CD14-positive monocyte (primary cell): Measurements from ENCODE around the gene KIF5C. TPM values are rescaled to one million over a fixed set of nuclear protein-coding genes. Genes with fewer than 3 reads are reported as not detected.

Experiments used
- DNase-seq, 3 donors: peaks; one replicate each; pipeline ENCODE4 v3.0.0-alpha.2; 2011 to 2022
- H2AFZ ChIP-seq: 2 replicates; pipeline ENCODE4 v1.6.0; 2012; ENCODE audit warnings: mild to moderate bottlenecking, low read depth, low read length, inconsistent platforms; ENCODE audit not compliant: insufficient read depth, poor library complexity, severe bottlenecking
- H3K27ac ChIP-seq, 2 donors: 1 replicate in 1 of 2; 2 replicates in 1 of 2; pipeline ENCODE4 v1.5.1; 2012 to 2013; ENCODE audit warnings: low read length in 2 of 2, control low read depth in 1 of 2, inconsistent platforms in 1 of 2, low read depth in 1 of 2, mild to moderate bottlenecking in 1 of 2
- H3K27me3 ChIP-seq, 2 donors: one replicate each; pipeline versions ENCODE4 v1.6.0 to v1.6.1; 2011 to 2013; ENCODE audit warnings: low read length in 2 of 2; ENCODE audit not compliant: control insufficient read depth in 2 of 2, insufficient read depth in 2 of 2
- H3K36me3 ChIP-seq, 2 donors: replicated peaks in 1 of 2; 1 replicate in 1 of 2; 2 replicates in 1 of 2; pipeline versions ENCODE4 v1.5.1 to v1.6.1; 2012 to 2013; ENCODE audit warnings: low read length in 2 of 2, control low read depth in 1 of 2, inconsistent platforms in 1 of 2, mild to moderate bottlenecking in 1 of 2; ENCODE audit not compliant: insufficient read depth in 2 of 2, control insufficient read depth in 1 of 2
- H3K4me1 ChIP-seq, 2 donors: 1 replicate in 1 of 2; 2 replicates in 1 of 2; pipeline versions ENCODE4 v1.5.1 to v1.6.1; 2012 to 2013; ENCODE audit warnings: low read length in 2 of 2, control low read depth in 1 of 2, inconsistent platforms in 1 of 2, mild to moderate bottlenecking in 1 of 2, moderate library complexity in 1 of 2; ENCODE audit not compliant: insufficient read depth in 2 of 2, control insufficient read depth in 1 of 2
- H3K4me2 ChIP-seq: replicated peaks from 2 replicates; pipeline ENCODE3; 2012; ENCODE audit warnings: low read length, moderate library complexity, mild to moderate bottlenecking; ENCODE audit not compliant: poor library complexity, severe bottlenecking; ENCODE audit errors: extremely low read depth
- H3K4me3 ChIP-seq, 3 experiments: fragments of 200-600 bp in 1 of 3; sonication (generic) in 1 of 3; replicated peaks in 1 of 3; 1 replicate in 2 of 3; 2 replicates in 1 of 3; pipeline ENCODE4 v1.5.1; 2011 to 2013; ENCODE audit warnings: low read length in 3 of 3, mild to moderate bottlenecking in 3 of 3, control low read depth in 2 of 3, low read depth in 2 of 3, inconsistent platforms in 1 of 3, moderate library complexity in 1 of 3
- H3K79me2 ChIP-seq: 2 replicates; pipeline ENCODE4 v1.6.0; 2012; ENCODE audit warnings: mild to moderate bottlenecking, control low read depth, inconsistent platforms, low read length, moderate library complexity; ENCODE audit not compliant: insufficient read depth
- H3K9ac ChIP-seq: 2 replicates; pipeline ENCODE4 v1.6.0; 2017; ENCODE audit warnings: low read length, mild to moderate bottlenecking; ENCODE audit not compliant: insufficient read depth, poor library complexity, severe bottlenecking
- H3K9me3 ChIP-seq, 2 donors: replicated peaks in 1 of 2; 1 replicate in 1 of 2; 2 replicates in 1 of 2; pipeline versions ENCODE4 v1.5.1 to v1.6.1; 2012 to 2013; ENCODE audit warnings: low read length in 2 of 2, control low read depth in 1 of 2; ENCODE audit not compliant: control insufficient read depth in 1 of 2, insufficient read depth in 1 of 2
- H4K20me1 ChIP-seq: 2 replicates; pipeline ENCODE4 v1.6.0; 2012; ENCODE audit warnings: mild to moderate bottlenecking, low read length, control low read depth, moderate library complexity; ENCODE audit not compliant: insufficient read depth
- H3K27ac Mint-ChIP-seq, 7 donors: one replicate each; pipeline ENCODE4 v1.8.0; 2020; ENCODE audit warnings: mild to moderate bottlenecking in 7 of 7, mixed read lengths in 7 of 7, moderate library complexity in 6 of 7, inconsistent platforms in 2 of 7
- H3K27me3 Mint-ChIP-seq, 3 donors: one replicate each; pipeline ENCODE4 v1.8.0; 2021 to 2022; ENCODE audit warnings: low read depth in 3 of 3, mild to moderate bottlenecking in 3 of 3, mixed read lengths in 3 of 3, moderate library complexity in 3 of 3, inconsistent platforms in 1 of 3
- H3K36me3 Mint-ChIP-seq, 2 donors: one replicate each; pipeline ENCODE4 v1.8.0; 2020; ENCODE audit warnings: mixed read lengths in 2 of 2, inconsistent platforms in 1 of 2, mild to moderate bottlenecking in 1 of 2
- H3K4me1 Mint-ChIP-seq: one replicate; pipeline ENCODE4 v1.8.0; 2020; ENCODE audit warnings: mild to moderate bottlenecking, mixed read lengths
- H3K4me3 Mint-ChIP-seq, 2 donors: one replicate each; pipeline ENCODE4 v1.8.0; 2020; ENCODE audit warnings: mild to moderate bottlenecking in 2 of 2, mixed read lengths in 2 of 2, moderate library complexity in 1 of 2
- H3K9me3 Mint-ChIP-seq, 7 donors: one replicate each; pipeline ENCODE4 v1.8.0; 2020 to 2022; ENCODE audit warnings: mixed read lengths in 7 of 7, mild to moderate bottlenecking in 6 of 7, moderate library complexity in 6 of 7, inconsistent platforms in 2 of 7
- WGBS: methylation state at CpG from one replicate; pipeline ENCODE4 v1.1.5; 2013; ENCODE audit warnings: missing lambda C conversion rate; ENCODE audit not compliant: insufficient coverage; 5-methylcytosine and 5-hydroxymethylcytosine counted together
- intact Hi-C, 2 donors: fragments of 100-400 bp; cut with micrococcal nuclease; formaldehyde crosslinking; loops; one replicate each; pipeline versions ENCODE4 v1.15.0 to v1.15.1; 2023
- polyA plus RNA-seq, 3 donors: library from polyadenylated mRNA; depleted of rRNA in 1 of 3; unstranded in 2 of 3; stranded (reverse) in 1 of 3; fragments of 300-500 nt in 2 of 3; fragments of >200 nt in 1 of 3; fragmentation: Illumina TruSeq in 2 of 3; gene quantifications; 1 replicate in 2 of 3; 2 replicates in 1 of 3; pipeline ENCODE4 v1.2.3, GENCODE V29; 2012 to 2021
- TF ChIP-seq, protein P1 (sequence below): fragments of 200-600 bp; IDR thresholded peaks from one replicate; pipeline ENCODE4 v1.8.0; 2022; ENCODE audit warnings: antibody characterized with exemption, mild to moderate bottlenecking

The KIF5C gene
- polyA plus RNA-seq, 3 donors: 0.04 TPM; not detected in 2

DNA sequence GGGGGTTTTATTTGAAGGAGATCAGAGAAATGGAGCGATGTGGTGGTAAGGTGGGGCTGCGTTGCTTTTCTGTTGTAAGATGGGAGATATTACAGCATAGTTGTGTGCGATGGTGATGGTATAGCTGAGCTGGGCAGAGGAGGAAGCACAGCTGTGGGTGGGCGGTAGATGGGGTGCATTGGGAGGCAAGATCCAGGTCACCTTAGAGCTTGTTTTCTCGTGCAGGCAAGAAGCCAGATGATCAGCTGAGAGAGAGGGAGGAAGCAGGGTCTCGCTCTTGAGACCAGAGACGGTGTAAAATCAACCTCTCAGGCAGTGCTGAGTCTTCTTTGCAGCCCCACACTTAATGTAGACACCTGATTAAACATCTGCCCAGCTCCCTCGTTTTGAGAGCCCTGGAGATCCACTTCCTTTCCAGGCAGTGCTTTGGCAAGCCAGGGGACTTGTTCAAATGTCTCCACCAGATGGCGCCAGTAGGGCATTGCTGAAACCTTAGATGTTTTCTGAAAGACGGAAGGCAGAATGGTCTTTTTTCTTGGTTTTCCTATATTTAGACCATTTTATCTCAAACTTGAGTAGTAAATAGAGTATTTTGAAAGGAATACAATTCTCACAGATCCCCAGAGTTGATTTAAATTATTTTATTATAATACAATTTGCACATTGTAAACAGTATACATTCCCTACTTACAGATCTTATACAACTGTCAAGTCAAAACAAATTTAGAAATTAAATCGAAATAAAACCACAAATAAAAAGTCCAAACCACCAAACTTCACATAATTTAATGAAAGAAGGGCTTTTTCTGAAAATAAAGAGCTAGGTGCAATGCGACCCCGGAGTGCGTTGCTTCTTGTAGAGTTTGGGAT lies 142.3 kb downstream of the KIF5C start:
- H4K20me1 ChIP-seq: no peaks in the 10 kb centered on the region
- H3K36me3 ChIP-seq: no peaks in the 10 kb centered on the region
- H3K27me3 Mint-ChIP-seq: peaks cover 0 to 5% (median 3%) of the 10 kb centered on the region in 3 donors
- no peak overlapping the region for H3K4me2 ChIP-seq
- H3K27ac Mint-ChIP-seq: no peak overlapping the region
- H3K79me2 ChIP-seq: no peaks in the 10 kb centered on the region
- H3K4me3 ChIP-seq: no peak overlapping the region
- H3K4me1 Mint-ChIP-seq: peaks cover 43% of the 10 kb centered on the region
- no peak overlapping the region for H2AFZ ChIP-seq
- WGBS: 47% methylated on average over 6 of the region's 14 CpGs
- no peaks in the 10 kb centered on the region for H3K27me3 ChIP-seq
- peak; percentile 61 to 73 (median 72) for DNase-seq
- no peak overlapping the region for H3K9ac ChIP-seq
- H3K27ac ChIP-seq: no peak overlapping the region
- TF ChIP-seq, protein P1, sequence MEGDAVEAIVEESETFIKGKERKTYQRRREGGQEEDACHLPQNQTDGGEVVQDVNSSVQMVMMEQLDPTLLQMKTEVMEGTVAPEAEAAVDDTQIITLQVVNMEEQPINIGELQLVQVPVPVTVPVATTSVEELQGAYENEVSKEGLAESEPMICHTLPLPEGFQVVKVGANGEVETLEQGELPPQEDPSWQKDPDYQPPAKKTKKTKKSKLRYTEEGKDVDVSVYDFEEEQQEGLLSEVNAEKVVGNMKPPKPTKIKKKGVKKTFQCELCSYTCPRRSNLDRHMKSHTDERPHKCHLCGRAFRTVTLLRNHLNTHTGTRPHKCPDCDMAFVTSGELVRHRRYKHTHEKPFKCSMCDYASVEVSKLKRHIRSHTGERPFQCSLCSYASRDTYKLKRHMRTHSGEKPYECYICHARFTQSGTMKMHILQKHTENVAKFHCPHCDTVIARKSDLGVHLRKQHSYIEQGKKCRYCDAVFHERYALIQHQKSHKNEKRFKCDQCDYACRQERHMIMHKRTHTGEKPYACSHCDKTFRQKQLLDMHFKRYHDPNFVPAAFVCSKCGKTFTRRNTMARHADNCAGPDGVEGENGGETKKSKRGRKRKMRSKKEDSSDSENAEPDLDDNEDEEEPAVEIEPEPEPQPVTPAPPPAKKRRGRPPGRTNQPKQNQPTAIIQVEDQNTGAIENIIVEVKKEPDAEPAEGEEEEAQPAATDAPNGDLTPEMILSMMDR: peak; percentile 80
- no peaks in the 10 kb centered on the region for H3K36me3 Mint-ChIP-seq
- no peaks in the 10 kb centered on the region for H3K9me3 Mint-ChIP-seq
- no peak overlapping the region for H3K4me3 Mint-ChIP-seq
- peaks cover 36 to 39% of the 10 kb centered on the region in 2 donors for H3K4me1 ChIP-seq
- intact Hi-C loops: loop anchor here (5.0 kb wide), 2 partner anchors 295 to 545 kb away; no protein-coding TSS in a partner anchor
- H3K9me3 ChIP-seq: no peaks in the 10 kb centered on the region

- peak overlapping the region in 1 of 3 experiments; percentile 8 for H3K4me3 ChIP-seq
- peak overlapping the region; percentile 43 for H2AFZ ChIP-seq
These were observed 144.0 kb downstream of the KIF5C start for GRCh38 chr2:149018981-149019380.

More at GRCh38 chr2:149018981-149019380, 144.0 kb downstream of the KIF5C start:
- intact Hi-C loops: loop anchor here (2.0 to 5.0 kb wide), 3 partner anchors 293 to 543 kb away; no protein-coding TSS in a partner anchor
- peaks cover 0 to 2% of the 10 kb centered on the region in 2 donors for H3K36me3 Mint-ChIP-seq
- no peaks in the 10 kb centered on the region for H3K79me2 ChIP-seq
- WGBS: 47% methylated on average over 2 of the region's 3 CpGs
- H4K20me1 ChIP-seq: no peaks in the 10 kb centered on the region
- H3K36me3 ChIP-seq: no peaks in the 10 kb centered on the region
- H3K4me1 Mint-ChIP-seq: peaks cover 43% of the 10 kb centered on the region
- peak overlapping the region in 1 of 2 donors; percentile 12 for H3K27ac ChIP-seq
- DNase-seq: no peak
- TF ChIP-seq, protein P1: no peak
- peak overlapping the region in 1 of 2 donors; percentile 73 for H3K4me3 Mint-ChIP-seq
- H3K9ac ChIP-seq: no peak overlapping the region
- peak overlapping the region in 3 of 7 donors; percentile 1 to 76 (median 70) for H3K27ac Mint-ChIP-seq
- no peaks in the 10 kb centered on the region for H3K27me3 ChIP-seq
- peaks cover 36 to 39% of the 10 kb centered on the region in 2 donors for H3K4me1 ChIP-seq
- peak overlapping the region; percentile 28 for H3K4me2 ChIP-seq
- H3K9me3 ChIP-seq: no peaks in the 10 kb centered on the region
- H3K9me3 Mint-ChIP-seq: no peaks in the 10 kb centered on the region
- H3K27me3 Mint-ChIP-seq: peaks cover 2 to 5% (median 3%) of the 10 kb centered on the region in 3 donors
